GM12891 (cell line): ENCODE measurements around the gene ARHGEF25.
"Not testable (repeated sequence)": the region's sequence is repeated elsewhere in the genome, so short reads cannot be mapped to it uniquely, and the experiment has no call there.

Experiments
- POLR2A ChIP-seq: IDR thresholded peaks from 2 replicates; pipeline ENCODE4 v1.6.1; 2011; ENCODE audit warnings: low read depth, low read length, control low read depth
- SPI1 ChIP-seq: IDR thresholded peaks from 2 replicates; pipeline ENCODE4 v1.6.1; 2011; ENCODE audit warnings: low read depth, low read length, control low read depth

DNA sequence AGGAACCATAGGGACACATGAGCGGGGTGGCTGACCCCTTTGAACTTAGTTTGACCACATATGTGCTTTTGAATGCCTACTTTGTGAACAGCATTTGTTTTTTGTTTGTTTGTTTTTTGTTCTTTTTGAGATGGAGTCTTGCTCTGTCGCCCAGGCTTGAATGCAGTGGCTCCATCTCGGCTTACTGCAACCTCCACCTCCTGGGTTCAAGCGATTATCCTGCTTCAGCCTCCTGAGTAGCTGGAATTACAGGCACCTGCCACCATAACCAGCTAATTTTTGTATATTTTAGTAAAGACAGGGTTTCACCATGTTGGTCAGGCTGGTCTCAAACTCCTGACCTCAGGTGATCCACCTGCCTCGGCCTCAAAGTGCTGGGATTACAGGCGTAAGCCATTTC lies 7.2 kb downstream of the ARHGEF25 start:
- TF ChIP-seq POLR2A, SPI1: not testable (repeated sequence)
